Mononuclear cell (primary cell): Measurements from ENCODE around the gene NCKAP5. TPM values are rescaled to one million over a fixed set of nuclear protein-coding genes. Genes with fewer than 3 reads are reported as not detected.

Experiments
- H3K27me3 ChIP-seq: 2 replicates; pipeline ENCODE4 v1.6.0; 2011; ENCODE audit warnings: low read length, control low read depth; ENCODE audit not compliant: insufficient read depth
- H3K4me1 ChIP-seq: 2 replicates; pipeline ENCODE4 v1.5.1; 2011; ENCODE audit warnings: mild to moderate bottlenecking, low read length, control low read depth; ENCODE audit not compliant: insufficient read depth
- H3K4me3 ChIP-seq: 2 replicates; pipeline ENCODE4 v1.5.1; 2011; ENCODE audit warnings: mild to moderate bottlenecking, low read length, moderate library complexity
- H3K9me3 ChIP-seq: 2 replicates; pipeline ENCODE4 v1.5.1; 2011; ENCODE audit warnings: low read depth, mild to moderate bottlenecking, control low read depth, low read length
- total RNA-seq: library from RNA; depleted of rRNA; stranded (reverse); fragments of >200 nt; gene quantifications from one replicate; pipeline ENCODE4 v1.2.3, GENCODE V29; 2012

NCKAP5 gene
- total RNA-seq, 1 donor: under 0.01 TPM

DNA sequence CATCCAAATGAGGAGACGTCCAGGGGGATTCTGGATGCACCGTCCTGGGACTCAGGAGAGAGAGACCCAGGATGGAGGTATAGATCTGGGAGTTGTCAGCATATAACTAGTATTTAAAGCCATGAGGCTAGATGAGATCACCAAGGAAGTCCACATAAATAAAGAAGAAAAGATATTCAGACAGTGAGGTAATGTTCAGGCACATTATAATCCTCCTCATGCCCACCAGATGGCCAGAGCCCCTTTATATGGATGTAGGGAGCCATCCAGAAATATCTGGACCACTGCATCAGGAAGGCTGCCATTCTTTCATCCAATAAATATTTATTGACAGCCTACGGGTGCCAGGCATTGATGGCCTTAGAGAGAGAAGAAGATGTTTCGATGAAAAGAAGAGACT lies 21.2 kb upstream of the NCKAP5 start:
- Histone ChIP-seq H3K9me3 (no peaks in the 10 kb centered on the region), H3K4me1 (no peaks in the 10 kb centered on the region), H3K27me3 (no peaks in the 10 kb centered on the region), H3K4me3 (no peak overlapping the region)

GRCh38 chr2:133588144-133588543 lies 19.9 kb upstream of the NCKAP5 start:
- no peaks in the 10 kb centered on the region for H3K4me1 ChIP-seq
- H3K9me3 ChIP-seq: no peaks in the 10 kb centered on the region
- no peak overlapping the region for H3K4me3 ChIP-seq
- H3K27me3 ChIP-seq: no peaks in the 10 kb centered on the region

- H3K27me3 ChIP-seq: no peaks in the 10 kb centered on the region
- H3K4me1 ChIP-seq: no peaks in the 10 kb centered on the region
- no peak overlapping the region for H3K4me3 ChIP-seq
- no peaks in the 10 kb centered on the region for H3K9me3 ChIP-seq
Measured at GRCh38 chr2:133586978-133587377, 18.7 kb upstream of the NCKAP5 start.

DNA sequence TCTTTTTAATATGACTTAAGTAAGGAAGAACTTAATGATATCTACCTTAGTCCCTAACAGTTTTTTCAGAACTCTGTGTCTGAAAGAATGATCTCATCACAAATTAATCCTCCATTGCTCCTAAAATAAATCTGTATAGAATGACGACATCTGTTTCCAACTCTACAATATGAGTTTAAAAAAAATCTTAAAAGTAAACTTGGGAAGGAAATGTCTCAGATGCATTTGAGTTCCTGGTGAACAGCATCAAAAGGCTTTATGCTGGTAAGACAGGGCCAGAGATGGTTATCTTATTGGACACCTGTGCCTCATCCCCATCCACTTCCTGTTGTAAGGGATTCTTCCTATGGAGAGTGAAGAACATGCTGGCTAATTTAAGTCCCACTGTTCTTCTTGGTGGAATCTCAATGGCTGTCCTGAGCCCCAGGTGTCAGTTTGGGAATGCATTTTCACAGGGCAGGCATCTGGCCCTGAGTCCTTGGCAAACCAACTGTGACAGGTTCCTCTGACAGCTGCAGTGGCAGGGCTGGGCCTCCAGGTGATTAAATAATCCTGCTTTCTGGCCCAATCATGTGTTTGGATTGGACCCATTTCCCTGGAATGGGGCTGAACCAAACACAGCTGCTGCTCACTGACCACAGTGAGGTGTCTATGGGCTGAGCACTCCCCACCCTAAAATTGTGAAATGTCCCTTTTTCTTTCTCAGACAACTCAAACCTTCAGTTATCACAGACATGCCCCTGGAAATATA lies 12.9 kb upstream of the NCKAP5 start:
- H3K9me3 ChIP-seq: no peaks in the 10 kb centered on the region
- H3K4me1 ChIP-seq: no peaks in the 10 kb centered on the region
- H3K4me3 ChIP-seq: no peak overlapping the region
- no peaks in the 10 kb centered on the region for H3K27me3 ChIP-seq

DNA sequence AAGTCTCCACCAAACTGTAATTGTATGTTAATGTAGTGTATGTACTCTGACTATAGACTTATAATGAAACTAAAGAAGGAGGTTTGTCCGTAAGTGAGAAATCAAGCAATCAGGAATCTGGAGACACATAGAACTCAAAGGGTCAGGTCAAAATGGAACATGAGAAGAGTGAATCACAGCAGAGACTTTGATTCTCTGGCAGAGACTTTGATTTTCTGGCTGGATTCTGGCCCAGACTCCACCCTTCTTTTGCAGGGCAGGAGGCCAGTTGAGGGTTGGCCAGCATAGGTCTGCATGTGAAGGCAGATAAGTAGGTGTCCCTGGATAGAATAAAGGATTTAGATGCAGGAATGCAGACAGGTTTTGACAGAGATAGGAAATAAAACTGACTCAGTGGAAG lies 11.0 kb upstream of the NCKAP5 start:
- H3K4me1 ChIP-seq: no peaks in the 10 kb centered on the region
- no peaks in the 10 kb centered on the region for H3K27me3 ChIP-seq
- no peak overlapping the region for H3K4me3 ChIP-seq
- H3K9me3 ChIP-seq: no peaks in the 10 kb centered on the region

- Histone ChIP-seq H3K27me3 (no peaks in the 10 kb centered on the region), H3K4me3 (no peak overlapping the region), H3K4me1 (no peaks in the 10 kb centered on the region), H3K9me3 (no peaks in the 10 kb centered on the region)
Measured at GRCh38 chr2:133576714-133577113, 8.5 kb upstream of the NCKAP5 start.

DNA sequence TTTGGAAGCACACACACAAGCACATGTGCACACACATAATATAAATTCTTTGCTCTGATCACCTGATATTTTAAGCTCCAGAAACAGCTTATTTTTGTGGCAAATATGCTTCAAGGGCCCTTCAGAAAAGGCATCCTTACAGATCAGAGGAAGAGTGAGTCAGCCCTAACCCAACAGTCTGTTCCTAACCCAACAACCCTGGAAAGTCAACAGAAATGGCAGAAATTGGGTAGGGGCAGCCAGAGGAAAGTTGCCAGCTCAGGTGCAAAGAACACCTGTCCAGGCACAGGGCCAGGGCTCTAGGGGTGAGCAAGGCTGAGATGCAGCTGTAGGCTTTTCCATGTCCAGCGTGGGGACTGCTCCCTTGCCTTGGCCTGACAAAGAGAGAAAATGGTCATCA lies 6.4 kb upstream of the NCKAP5 start:
- Histone ChIP-seq H3K9me3 (no peaks in the 10 kb centered on the region), H3K27me3 (no peaks in the 10 kb centered on the region), H3K4me3 (no peak overlapping the region), H3K4me1 (no peaks in the 10 kb centered on the region)

DNA sequence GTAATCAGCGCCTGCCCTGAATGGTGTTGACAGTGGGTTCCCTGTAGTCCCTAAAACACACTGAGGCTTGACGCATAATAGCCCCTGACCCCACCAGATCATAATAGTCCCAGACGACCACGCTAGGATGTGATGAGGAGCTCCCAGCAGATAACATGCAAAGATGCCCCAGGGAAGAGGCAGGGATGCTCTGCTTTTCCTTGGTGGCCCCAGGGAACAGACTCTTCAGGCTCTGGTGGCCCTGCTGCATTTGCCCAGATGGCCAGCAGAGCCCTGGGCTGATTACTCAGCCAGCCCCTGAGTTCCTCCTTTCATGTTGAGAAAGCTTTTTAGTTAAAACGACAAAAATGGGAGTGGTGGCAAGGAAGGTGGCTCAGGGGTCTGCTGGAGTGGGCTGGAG lies 5.9 kb upstream of the NCKAP5 start:
- H3K9me3 ChIP-seq: no peaks in the 10 kb centered on the region
- H3K4me1 ChIP-seq: no peaks in the 10 kb centered on the region

GRCh38 chr2:133573491-133574162 lies 5.4 kb upstream of the NCKAP5 start:
- Histone ChIP-seq H3K4me1 (no peaks in the 10 kb centered on the region), H3K27me3 (peaks cover 2% of the 10 kb centered on the region), H3K9me3 (no peaks in the 10 kb centered on the region), H3K4me3 (no peak overlapping the region)

More for the DNA sequence above, 5.9 kb upstream of the NCKAP5 start:
- H3K27me3 ChIP-seq: no peaks in the 10 kb centered on the region
- H3K4me3 ChIP-seq: no peak overlapping the region

- no peaks in the 10 kb centered on the region for H3K9me3 ChIP-seq
- peaks cover 9% of the 10 kb centered on the region for H3K27me3 ChIP-seq
- no peaks in the 10 kb centered on the region for H3K4me1 ChIP-seq
- no peak overlapping the region for H3K4me3 ChIP-seq
Measured at GRCh38 chr2:133571249-133571648, 3.0 kb upstream of the NCKAP5 start.

- H3K27me3 ChIP-seq: peaks cover 9% of the 10 kb centered on the region
- no peaks in the 10 kb centered on the region for H3K9me3 ChIP-seq
- H3K4me3 ChIP-seq: no peak overlapping the region
- H3K4me1 ChIP-seq: no peaks in the 10 kb centered on the region
Measured at GRCh38 chr2:133570542-133570941, 2.3 kb upstream of the NCKAP5 start.

DNA sequence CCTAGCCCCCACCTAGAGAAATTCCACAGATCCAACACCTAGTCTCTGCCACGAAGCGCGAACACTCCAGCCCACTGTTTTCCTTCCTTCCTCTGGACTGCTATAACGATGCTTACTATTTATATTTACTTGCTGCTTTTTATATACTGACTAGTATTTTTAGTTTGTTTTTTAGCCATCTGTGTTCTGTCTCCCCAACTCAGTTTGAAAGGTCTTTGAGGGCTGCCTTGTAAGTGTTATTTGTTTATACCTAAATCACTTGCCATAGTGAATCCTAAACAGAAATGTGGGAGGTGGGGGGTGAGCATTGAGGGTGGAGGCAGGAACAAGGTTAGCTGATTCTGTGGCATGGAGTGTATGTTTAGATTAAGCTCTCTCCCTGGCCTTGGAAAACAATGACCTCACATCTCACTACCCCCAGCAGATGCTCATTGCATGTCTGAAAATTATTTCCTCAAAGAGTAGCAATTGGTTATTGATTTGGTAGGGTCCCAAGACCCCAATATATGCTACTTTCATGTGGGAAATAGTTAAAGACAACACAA lies 1.1 kb upstream of the NCKAP5 start:
- no peak overlapping the region for H3K4me3 ChIP-seq
- H3K4me1 ChIP-seq: no peaks in the 10 kb centered on the region
- peaks cover 9% of the 10 kb centered on the region for H3K27me3 ChIP-seq
- no peaks in the 10 kb centered on the region for H3K9me3 ChIP-seq

- no peaks in the 10 kb centered on the region for H3K4me1 ChIP-seq
- H3K27me3 ChIP-seq: peaks cover 9% of the 10 kb centered on the region
- no peaks in the 10 kb centered on the region for H3K9me3 ChIP-seq
- H3K4me3 ChIP-seq: no peak overlapping the region
Measured at GRCh38 chr2:133568598-133568997, 335 bp upstream of the NCKAP5 start.

- no peaks in the 10 kb centered on the region for H3K9me3 ChIP-seq
- H3K4me1 ChIP-seq: no peaks in the 10 kb centered on the region
- H3K4me3 ChIP-seq: no peak overlapping the region
- H3K27me3 ChIP-seq: peaks cover 2% of the 10 kb centered on the region
Measured at GRCh38 chr2:133562558-133562957, 5.7 kb downstream of the NCKAP5 start.

GRCh38 chr2:133561045-133561852 lies 7.0 kb downstream of the NCKAP5 start:
- Histone ChIP-seq H3K9me3 (no peaks in the 10 kb centered on the region), H3K4me3 (no peak overlapping the region), H3K4me1 (no peaks in the 10 kb centered on the region), H3K27me3 (no peaks in the 10 kb centered on the region)
